T-helper 22 cell (primary cell): ENCODE results near the gene PLXNA4.

Experiments used
- DNase-seq: peaks from one replicate; pipeline ENCODE4 v3.0.0-alpha.2; 2020; ENCODE audit warnings: low read depth

Gene PLXNA4

DNA sequence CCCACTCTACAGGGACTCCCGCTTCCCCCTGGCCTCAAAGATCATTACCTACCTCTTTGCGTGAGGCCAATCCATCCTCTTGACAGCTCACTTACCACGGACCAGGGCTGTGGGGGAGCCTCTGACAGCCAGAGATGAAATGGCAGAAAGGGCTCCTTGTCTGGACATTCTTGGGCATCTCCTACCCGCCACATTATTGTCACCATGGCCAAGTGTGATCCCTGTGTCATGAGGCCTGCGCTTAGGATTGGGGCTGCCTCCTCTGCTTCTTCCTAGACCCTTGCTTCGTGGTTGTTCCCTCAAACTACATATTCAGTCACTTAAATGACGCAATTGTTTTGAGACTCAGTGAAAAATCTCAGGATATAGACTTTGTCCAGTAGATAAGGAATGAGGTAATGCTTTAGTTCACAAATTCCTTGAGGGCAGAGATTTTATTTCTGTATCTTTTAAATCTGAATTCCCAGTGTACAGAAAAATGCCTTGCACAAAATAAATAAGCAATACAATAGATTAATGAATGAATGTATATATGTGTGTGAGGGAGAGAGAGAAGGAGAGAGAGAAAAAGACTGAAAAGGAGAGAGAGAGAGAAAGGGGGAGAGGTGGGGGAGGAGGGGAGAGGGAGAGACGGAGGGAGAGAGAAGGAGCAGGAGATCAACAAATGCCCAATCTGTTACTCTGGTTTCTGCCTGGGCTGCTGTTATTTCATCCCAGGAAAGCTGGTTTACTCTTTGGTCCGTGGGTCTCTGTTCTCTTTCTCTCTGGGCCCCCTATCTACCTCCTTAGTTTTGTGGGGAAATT lies 159.0 kb downstream of the PLXNA4 start:
- DNase-seq = no peak

DNA sequence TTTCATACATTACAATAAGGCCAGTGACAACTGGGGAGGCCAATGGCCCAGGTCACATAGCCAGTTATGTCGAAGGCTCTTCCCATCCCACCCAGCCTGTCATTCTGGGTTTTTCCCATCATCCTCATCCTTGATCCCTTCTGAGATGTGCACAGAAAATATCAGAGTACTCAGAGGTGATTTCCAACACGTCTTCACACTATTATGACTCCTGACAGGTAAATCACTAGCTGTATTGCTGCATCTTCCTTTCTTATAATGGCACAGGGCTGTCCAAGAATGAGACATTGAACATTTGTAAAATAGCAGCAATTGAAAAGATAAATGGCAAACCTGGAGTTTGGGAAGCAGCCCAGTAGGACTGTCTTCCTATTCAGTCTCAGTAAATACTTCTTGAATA lies 159.9 kb downstream of the PLXNA4 start:
- DNase-seq = no peak

DNA sequence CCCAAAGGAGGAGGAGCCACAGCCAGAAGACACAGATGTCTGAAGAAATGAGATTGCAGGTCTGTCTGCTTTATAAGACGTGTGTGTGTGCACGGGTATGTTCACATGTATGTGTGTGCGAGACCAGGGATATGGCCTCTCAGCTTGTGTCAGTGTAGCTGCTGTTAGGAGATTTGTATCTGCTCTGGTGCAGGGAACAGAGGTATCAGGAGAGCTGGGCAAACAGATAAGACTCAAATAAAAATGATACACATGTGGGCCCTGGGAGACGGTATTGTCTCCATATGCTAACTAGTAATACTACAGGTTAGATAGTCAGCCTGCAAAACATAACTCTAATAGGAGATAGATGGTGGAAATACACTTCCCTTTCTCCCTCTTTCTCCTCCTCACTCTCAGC lies 161.0 kb downstream of the PLXNA4 start:
- DNase-seq = no peak

- DNase-seq = no peak
Observed at GRCh38 chr7:132414857-132415256, 161.4 kb downstream of the PLXNA4 start.

DNA sequence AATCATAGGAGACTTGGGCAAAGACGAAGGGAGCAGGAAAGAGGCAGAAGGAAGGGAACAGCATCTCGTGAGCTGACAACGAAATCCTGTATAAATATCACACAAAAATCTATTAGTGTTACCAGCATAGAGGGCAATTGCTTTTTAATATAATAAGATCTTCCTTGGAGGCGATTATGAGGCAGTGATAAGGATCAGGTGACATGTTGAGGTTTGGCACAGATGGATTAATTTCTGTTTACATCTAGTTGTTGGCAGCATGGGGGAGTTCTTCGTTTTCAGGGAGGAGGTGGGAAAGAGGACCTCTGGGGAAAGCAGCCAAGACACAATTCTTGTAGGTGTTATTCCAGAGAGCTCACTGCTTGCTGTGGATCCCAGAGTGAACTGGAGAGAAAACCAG lies 163.8 kb downstream of the PLXNA4 start:
- DNase-seq = no peak

GRCh38 chr7:132410861-132411541 lies 165.3 kb downstream of the PLXNA4 start:
- DNase-seq = no peak

- DNase-seq = no peak
Observed at GRCh38 chr7:132410385-132410784, 165.9 kb downstream of the PLXNA4 start.

DNA sequence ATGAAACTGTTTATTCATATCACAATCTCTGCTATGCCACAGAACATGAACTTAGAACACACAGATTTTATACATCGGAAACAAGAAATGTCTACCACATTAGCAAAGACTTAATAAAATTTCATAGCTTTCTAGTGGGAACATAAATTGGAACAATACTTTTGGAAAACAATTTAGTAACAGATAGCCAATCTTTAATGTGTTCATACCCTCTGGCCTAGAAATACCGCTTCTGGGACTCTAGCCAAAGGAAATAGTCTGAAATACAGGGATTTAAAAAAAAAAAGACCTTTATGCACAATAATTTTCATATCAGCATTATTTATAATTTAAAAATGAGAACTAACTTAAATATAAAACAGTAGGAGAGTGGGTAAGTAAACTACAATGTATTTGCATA lies 168.5 kb downstream of the PLXNA4 start:
- DNase-seq = no peak

- DNase-seq = no peak
Observed at GRCh38 chr7:132406039-132406438, 170.2 kb downstream of the PLXNA4 start.

GRCh38 chr7:132404261-132404660 lies 172.0 kb downstream of the PLXNA4 start:
- DNase-seq = no peak

DNA sequence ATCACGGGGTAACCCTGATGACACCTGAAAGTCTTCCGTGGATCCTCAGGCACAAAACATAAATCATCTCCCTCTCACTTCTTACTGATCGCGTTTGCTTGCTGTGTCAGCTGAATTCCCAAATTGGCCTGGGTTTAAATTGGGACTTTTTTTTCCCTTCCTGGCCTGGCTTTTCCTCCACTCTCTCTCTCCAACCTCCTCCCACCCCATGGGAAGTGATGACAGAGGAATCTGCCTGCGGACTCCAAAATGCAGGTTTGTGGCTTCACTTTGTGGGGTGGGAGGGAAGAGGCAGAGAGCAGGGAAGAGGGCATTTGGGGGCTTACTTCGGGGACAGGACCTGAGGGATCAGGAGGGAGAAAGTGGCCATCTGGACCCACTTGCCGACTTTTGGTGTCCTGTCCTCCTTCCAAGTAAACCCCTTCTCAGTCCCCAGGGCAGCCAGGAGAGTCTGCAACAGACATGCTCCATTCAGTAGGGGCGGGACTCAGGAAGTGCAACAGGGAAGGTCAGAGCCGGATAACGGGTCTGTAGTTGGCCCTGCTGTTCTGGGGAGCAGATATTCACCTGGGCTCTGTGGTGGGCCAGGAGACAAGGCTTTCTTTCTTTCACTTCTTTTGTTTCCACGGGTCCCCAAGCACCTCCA lies 172.7 kb downstream of the PLXNA4 start:
- no peak for DNase-seq

DNA sequence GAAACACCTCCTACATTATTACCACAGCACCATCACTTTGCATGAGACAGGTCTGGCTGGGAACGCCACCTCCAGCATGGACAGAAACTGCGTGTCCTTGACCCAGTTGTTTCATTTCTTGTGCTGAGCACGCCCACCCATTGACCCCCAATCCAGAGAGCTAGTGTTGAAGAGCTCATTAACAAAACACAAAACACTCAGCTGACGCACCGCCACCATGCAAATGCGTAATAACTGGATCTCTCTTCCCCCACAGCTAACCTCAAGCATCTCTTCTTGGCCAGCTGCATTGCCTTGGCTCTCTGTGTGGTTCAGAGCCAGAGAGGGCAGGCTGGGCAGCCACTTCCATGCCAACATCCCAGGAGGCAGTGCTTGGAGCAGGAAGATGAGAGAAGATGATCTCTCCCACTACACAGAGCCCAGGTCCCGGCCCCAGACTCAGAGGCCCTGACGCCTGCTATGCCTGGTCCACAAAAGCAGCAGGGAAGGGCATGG lies 173.5 kb downstream of the PLXNA4 start:
- DNase-seq = no peak

DNA sequence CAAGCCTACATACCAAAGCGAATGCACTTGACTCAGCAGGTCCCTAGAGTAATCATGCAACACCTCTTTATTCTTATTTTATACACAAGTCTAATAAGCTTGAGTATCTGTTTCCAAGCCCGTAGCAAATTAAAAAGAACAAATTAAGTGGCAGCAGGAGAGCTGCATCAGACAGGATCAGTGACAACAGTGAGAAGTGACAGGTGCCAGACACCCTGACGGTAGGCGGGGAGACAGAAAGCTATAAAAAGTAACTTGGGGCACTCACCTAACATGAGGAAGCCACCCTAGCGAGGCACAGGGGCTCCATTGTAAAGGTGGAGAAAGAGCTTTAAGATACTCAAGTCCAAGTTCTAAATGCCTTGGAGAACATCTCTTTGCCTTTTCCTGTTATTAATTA lies 174.2 kb downstream of the PLXNA4 start:
- no peak for DNase-seq

GRCh38 chr7:132400561-132401142 lies 175.6 kb downstream of the PLXNA4 start:
- no peak for DNase-seq

DNA sequence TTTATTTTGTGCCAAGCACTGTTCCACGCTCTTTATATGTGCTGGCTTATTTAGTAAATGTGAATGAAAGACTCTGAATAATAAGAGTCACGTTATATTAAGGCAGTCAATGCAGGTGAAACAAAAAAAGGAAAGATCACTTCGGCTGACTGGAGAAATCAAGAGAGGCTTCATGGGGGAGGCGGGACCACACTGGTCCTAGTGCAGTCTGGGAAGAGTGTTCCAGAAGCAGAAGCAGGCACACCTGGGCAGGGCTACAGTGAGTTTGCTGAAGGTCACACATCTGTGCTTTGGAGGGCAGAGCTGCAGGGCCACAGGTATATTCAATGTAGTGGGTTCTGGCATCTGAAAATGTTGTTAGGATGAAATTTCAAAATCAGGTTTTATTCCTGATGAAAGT lies 176.9 kb downstream of the PLXNA4 start:
- DNase-seq = no peak

DNA sequence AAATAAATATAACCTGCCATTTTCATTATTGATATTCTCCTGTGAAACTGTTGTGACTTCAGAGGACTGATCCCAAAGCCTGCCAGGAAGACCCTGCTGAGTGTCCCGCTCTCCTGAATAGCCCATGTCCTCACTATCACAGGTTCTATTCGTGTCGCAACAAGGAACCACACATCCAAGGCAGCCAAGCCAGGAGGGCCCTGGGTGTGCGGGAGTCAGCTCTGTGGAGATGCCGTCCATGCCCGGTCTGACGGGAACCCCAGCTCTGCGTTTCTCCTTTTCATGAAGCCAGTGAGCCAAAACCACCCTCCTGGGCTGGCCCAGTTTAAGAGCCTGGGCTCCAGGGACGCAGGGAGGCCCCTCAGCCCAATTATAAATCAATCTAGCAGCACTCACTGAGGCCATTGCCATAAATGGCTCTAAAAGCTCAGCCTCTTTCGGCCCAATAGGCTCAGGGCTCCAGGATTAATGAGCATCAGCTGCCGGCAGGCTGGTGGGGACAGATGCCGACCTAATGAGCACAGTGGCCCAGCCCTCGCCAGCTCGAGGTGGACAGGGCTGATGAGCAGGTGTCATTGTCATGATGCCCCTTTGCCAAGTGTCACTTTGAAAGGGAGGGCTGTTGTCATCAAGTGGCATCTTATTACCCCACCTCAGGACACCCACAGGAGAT lies 177.9 kb downstream of the PLXNA4 start:
- no peak for DNase-seq

GRCh38 chr7:132397070-132397469 lies 179.2 kb downstream of the PLXNA4 start:
- no peak for DNase-seq

- DNase-seq = no peak
Observed at GRCh38 chr7:132395361-132395760, 180.9 kb downstream of the PLXNA4 start.

DNA sequence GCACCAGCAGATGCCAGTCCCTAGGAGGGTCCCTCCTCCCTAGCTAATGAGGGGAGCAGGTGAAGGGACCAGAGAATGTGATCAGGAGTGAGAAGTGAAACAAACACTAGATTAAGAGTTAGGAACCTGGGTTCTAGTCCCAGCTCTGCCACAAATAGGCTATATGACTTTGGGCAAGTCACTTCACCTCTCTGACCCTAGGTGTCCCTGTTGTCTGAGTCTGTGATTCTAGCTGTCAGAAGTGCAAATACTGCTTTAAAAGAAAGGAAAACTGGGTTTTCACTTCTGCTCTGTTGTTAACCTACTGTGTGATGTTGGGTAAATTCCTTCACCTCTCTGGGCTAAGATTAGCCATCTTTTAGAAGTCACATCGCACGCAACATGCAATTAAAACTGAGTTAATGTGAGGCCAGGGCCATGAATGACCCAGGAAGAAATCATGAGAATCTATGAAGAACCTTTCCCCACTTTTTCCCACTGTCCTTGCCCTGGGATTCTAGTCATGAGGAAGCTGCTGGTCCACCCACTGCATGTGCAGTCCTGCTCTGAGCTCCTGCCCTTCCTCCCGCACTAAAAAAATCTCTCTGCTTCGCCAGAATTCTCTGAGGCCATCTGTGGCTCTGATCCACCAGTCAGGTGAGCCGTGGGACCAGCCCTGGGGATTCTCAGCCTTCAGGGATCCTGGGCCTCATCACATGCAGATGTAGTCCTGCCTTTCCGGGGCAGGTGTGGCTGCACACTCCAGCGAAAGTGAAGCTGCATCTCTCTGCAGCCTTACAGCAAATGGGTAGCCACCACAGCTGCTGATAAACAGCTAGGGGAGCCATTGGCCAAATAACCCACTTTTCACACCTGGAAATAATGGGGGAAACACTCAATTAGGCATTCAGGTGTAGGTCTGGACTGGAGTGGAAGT lies 181.7 kb downstream of the PLXNA4 start:
- no peak for DNase-seq

DNA sequence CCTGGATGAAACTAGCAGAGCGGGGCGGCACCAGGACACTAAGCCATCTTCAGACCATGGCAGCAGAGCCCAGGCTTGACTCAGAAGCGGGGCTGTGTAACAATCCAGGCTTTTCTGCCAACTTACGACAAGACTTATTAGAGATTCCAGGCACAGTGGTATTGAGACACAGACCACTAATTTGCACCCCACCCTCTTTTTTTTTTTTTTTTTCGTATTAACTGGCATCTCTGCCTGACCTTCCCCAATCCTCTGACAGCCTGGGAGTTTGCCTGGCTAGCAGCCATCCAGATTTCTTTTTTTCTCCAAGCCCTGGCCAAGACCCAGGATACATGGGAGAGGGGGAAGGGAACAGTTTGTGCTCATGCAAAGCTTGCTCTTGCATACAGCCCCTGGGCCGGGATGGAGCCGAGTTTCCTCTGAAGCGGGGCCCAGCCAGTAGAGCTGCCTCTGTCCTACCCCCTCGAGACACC lies 182.4 kb downstream of the PLXNA4 start:
- no peak for DNase-seq

DNA sequence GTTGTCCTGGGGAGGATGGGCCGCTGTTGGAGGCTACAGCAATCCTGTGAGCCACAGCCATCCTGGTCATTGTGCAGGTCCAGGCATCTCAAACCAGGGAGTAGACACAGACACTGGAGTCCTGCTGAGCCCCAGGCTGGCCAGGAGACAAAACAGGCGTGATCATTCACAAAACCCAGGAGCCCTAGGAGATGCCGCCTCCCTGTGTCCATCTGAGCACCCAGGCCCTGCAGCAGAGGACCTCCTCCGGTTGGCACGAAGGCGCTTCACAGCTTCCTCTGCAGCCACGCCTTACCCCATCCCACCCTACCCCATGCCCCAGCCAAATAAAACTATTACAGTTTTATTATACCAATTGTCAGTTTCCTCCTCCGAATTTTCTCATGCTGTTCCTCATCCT lies 183.6 kb downstream of the PLXNA4 start:
- DNase-seq = no peak
